Activated naive CD4-positive, alpha-beta T cell treated with anti-CD3 and anti-CD28 coated beads for 36 hours (primary cell): ENCODE data around the gene AP5S1. TPM values are rescaled to one million over a fixed set of nuclear protein-coding genes. Genes with fewer than 3 reads are reported as not detected.
A peak's percentile ranks its signal among the peaks of the same experiment; 100 is the strongest.

ENCODE experiments used
- CTCF ChIA-PET: fragments of 350-600 bp; sonication (Branson Sonifier 250); formaldehyde crosslinking; loops from one replicate; lab custom pipeline; 2021; ENCODE audit warnings: antibody characterized with exemption; lab: Charles Lee
- DNase-seq: peaks from one replicate; pipeline ENCODE4 v3.0.0-alpha.2; 2020
- H3K27ac Mint-ChIP-seq: one replicate; pipeline ENCODE4 v1.8.0; 2021; ENCODE audit warnings: mild to moderate bottlenecking, mixed read lengths
- H3K27me3 Mint-ChIP-seq: one replicate; pipeline ENCODE4 v1.8.0; 2021; ENCODE audit warnings: low read depth, mixed read lengths
- H3K36me3 Mint-ChIP-seq: one replicate; pipeline ENCODE4 v1.8.0; 2021; ENCODE audit warnings: low read depth, mixed read lengths
- H3K4me1 Mint-ChIP-seq: one replicate; pipeline ENCODE4 v1.8.0; 2021; ENCODE audit warnings: low read depth, mixed read lengths
- H3K4me3 Mint-ChIP-seq: one replicate; pipeline ENCODE4 v1.8.0; 2021; ENCODE audit warnings: mild to moderate bottlenecking, moderate library complexity, mixed read lengths
- H3K9me3 Mint-ChIP-seq: one replicate; pipeline ENCODE4 v1.8.0; 2021; ENCODE audit warnings: mixed read lengths
- intact Hi-C: fragments of 100-400 bp; cut with micrococcal nuclease; formaldehyde crosslinking; loops from one replicate; pipeline ENCODE4 v1.15.1; 2023
- total RNA-seq, 2 experiments: library from RNA; stranded (reverse); gene quantifications; one replicate each; pipeline ENCODE4 v1.2.3, GENCODE V29; 2021

AP5S1 gene
- total RNA-seq, 2 experiments from 2014 or later = 8.0 to 8.2 TPM

DNA sequence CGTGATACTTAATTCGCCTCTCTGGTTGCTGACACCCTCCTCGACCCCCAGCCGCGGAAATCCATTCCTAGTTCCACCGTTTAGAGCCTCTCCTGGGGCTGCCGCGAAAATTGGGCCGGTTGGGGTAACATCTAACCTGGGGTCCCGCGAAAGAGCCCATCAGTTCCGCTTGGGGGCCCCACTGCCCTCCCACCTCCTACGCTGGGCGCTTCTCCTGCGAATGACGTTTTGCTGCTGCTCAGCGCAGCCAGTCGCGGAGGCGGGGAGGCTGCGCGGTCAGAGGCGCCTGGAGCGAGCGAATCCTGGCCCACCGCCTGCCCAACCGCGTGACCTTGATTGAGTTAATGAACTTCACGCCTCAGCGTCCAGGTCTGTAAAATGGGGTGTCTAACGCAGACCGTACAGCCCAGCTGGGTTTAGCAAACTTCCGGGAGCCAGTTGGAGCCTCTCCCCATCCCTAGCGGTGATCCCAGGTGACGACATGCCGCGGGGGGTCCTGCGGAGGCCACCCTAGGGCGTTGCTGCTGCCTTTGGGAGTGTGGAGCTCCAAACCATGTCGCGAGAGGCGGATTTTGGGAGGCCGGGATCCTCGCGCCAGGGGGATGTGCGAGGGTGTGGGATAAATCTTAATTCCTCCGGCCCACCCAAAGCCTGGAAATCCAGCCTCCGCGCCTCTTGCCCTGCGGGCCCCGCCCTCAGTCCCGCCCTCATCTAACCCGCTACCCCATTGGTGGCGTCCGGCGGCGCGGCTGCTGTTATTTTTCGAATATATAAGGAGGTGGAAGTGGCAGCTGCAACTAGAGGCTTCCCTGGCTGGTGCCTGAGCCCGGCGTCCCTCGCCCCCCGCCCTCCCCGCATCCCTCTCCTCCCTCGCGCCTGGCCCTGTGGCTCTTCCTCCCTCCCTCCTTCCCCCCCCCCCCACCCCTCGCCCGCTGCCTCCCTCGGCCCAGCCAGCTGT is 24.6 kb upstream of the AP5S1 start, which contains the start of gene CDC25B:
Gene CDC25B, plus strand, starts transcription at position 800 of the 958 bp plus-strand sequence. CDS start 222 bp downstream, outside the sequence.
- Mint-ChIP-seq H3K36me3 (peaks cover 30% of the 10 kb centered on the region), H3K4me3 (peak within 1 kb of the TSS; percentile 94), H3K9me3 (no peaks in the 10 kb centered on the region), H3K27me3 (no peaks in the 10 kb centered on the region), H3K4me1 (peaks cover 49% of the 10 kb centered on the region), H3K27ac (peak within 1 kb of the TSS; percentile 97)
- CTCF ChIA-PET = interaction anchor here (1.3 to 3.2 kb wide), 3 partner anchors 9 to 25 kb away, joined by 4 to 13 read pairs (median 12); partner anchors contain the start of genes AP5S1 and CENPB
- DNase-seq = peak; percentile 95
- intact Hi-C loops = loop anchor here (1.0 to 5.0 kb wide), 6 partner anchors 8 to 112 kb away; partner anchors contain the start of genes ADISSP, AP5S1 and MAVS

GRCh38 chr20:3796477-3797225 is 23.7 kb upstream of the AP5S1 start:
- CTCF ChIA-PET = interaction anchor here (2.1 to 3.2 kb wide), 2 partner anchors 10 to 24 kb away, joined by 12 to 13 read pairs; partner anchors contain the start of genes AP5S1 and CENPB
- no peaks in the 10 kb centered on the region for H3K27me3 Mint-ChIP-seq
- H3K36me3 Mint-ChIP-seq = peaks cover 38% of the 10 kb centered on the region
- peak overlapping the region; percentile 94 for H3K4me3 Mint-ChIP-seq
- peak overlapping the region; percentile 94 for H3K27ac Mint-ChIP-seq
- intact Hi-C loops = loop anchor here (1.0 to 5.0 kb wide), 5 partner anchors 15 to 111 kb away; partner anchors contain the start of genes ADISSP, AP5S1 and MAVS
- H3K4me1 Mint-ChIP-seq = peaks cover 58% of the 10 kb centered on the region
- no peaks in the 10 kb centered on the region for H3K9me3 Mint-ChIP-seq
- no peak for DNase-seq

- CTCF ChIA-PET = interaction anchor here (3.2 kb wide), 1 partner anchor 24 kb away, joined by 12 read pairs; the partner anchor contains the start of gene AP5S1
- intact Hi-C loops = loop anchor here (2.0 to 5.0 kb wide), 2 partner anchors 50 to 110 kb away; partner anchors contain the start of gene MAVS
- Mint-ChIP-seq H3K4me3 (peak overlapping the region; percentile 94), H3K27me3 (no peaks in the 10 kb centered on the region), H3K36me3 (peaks cover 38% of the 10 kb centered on the region), H3K4me1 (peaks cover 58% of the 10 kb centered on the region), H3K27ac (peak overlapping the region; percentile 94), H3K9me3 (no peaks in the 10 kb centered on the region)
- no peak for DNase-seq
Observed at GRCh38 chr20:3797226-3797545, 23.2 kb upstream of the AP5S1 start.

- DNase-seq = peak; percentile 63
- intact Hi-C loops = loop anchor here (2.0 to 5.0 kb wide), 2 partner anchors 49 to 110 kb away; partner anchors contain the start of gene MAVS
- peaks cover 43% of the 10 kb centered on the region for H3K36me3 Mint-ChIP-seq
- peak overlapping the region; percentile 94 for H3K4me3 Mint-ChIP-seq
- no peaks in the 10 kb centered on the region for H3K27me3 Mint-ChIP-seq
- CTCF ChIA-PET = interaction anchor here (3.2 kb wide), 1 partner anchor 23 kb away, joined by 12 read pairs; the partner anchor contains the start of gene AP5S1
- peaks cover 58% of the 10 kb centered on the region for H3K4me1 Mint-ChIP-seq
- peak overlapping the region; percentile 94 for H3K27ac Mint-ChIP-seq
- H3K9me3 Mint-ChIP-seq = no peaks in the 10 kb centered on the region
Observed at GRCh38 chr20:3797592-3798372, 22.6 kb upstream of the AP5S1 start.

DNA sequence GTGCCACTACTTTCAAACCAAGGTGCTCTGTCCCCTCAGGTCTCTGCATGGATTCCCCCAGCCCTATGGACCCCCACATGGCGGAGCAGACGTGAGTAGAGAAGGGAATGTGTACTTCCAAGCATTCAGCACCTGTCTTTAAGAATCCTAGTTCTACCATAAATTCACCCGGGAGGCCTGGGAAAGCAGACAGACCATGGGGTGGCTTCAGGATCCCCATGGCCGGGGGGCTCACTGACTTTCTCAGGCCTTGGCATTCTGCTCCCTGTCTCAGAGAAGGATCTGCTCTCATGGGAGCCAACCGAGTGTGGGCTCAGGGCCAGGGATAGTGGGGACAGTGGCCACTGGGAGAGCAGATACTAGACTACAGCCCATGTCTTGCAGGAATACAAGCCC is 22.0 kb upstream of the AP5S1 start:
- CTCF ChIA-PET = interaction anchor here (1.0 kb wide), 1 partner anchor 22 kb away, joined by 3 read pairs; the partner anchor contains the start of gene AP5S1
- H3K27me3 Mint-ChIP-seq = no peaks in the 10 kb centered on the region
- H3K4me1 Mint-ChIP-seq = peaks cover 58% of the 10 kb centered on the region
- no peaks in the 10 kb centered on the region for H3K9me3 Mint-ChIP-seq
- H3K27ac Mint-ChIP-seq = peak overlapping the region; percentile 94
- DNase-seq = no peak
- peaks cover 49% of the 10 kb centered on the region for H3K36me3 Mint-ChIP-seq
- intact Hi-C loops = loop anchor here (5.0 kb wide), 1 partner anchor 109 kb away; no protein-coding TSS in a partner anchor
- peak overlapping the region; percentile 94 for H3K4me3 Mint-ChIP-seq

DNA sequence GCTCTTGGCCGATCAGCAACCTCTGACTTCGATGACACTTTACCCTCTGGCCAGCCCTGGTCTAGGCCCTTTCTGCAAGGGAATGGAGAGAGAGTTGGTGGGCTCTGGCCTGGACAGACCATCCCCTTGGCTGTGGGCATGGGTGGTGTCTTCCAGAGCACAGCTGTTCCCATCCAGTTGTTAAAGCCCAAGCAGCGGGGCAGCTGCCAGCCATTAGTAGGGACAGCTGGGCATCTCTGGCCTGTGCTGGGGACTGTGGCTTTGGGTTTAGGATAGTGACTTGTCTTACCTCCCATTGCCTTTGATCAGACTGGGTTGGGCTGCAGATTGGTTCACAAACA is 21.5 kb upstream of the AP5S1 start:
- DNase-seq = no peak

DNA sequence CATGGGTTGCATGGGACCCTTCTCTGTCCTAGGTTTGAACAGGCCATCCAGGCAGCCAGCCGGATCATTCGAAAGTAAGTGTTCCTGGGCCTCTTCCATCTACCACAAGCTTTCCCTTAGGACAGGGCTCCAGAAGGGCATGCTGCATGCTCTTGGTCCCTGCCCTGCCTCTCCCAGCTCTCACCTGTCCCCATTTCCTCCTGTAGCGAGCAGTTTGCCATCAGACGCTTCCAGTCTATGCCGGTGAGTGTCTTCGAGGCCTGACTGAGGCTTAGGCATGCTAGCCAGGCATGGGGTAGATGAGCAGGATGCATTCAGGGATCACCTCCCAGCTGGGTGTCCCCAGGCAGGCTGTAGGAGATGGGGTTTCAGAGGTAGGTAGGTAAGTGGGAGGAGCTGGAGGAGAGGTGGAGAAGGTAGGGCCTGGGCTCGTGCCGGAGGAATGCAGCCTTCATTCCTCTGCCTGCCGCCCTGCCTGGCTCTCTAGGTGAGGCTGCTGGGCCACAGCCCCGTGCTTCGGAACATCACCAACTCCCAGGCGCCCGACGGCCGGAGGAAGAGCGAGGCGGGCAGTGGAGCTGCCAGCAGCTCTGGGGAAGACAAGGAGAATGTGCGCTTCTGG is 20.0 kb upstream of the AP5S1 start:
- Mint-ChIP-seq H3K4me3 (no peak overlapping the region), H3K27me3 (no peaks in the 10 kb centered on the region), H3K36me3 (peaks cover 60% of the 10 kb centered on the region), H3K4me1 (peaks cover 54% of the 10 kb centered on the region), H3K9me3 (no peaks in the 10 kb centered on the region), H3K27ac (peak overlapping the region; percentile 69)
- CTCF ChIA-PET = interaction anchor here (0.6 to 1.3 kb wide), 6 partner anchors 8 to 50 kb away, joined by 3 to 5 read pairs (median 3); no protein-coding TSS in a partner anchor
- DNase-seq = no peak
- intact Hi-C loops = no loop called here

More for the DNA sequence above, 21.5 kb upstream of the AP5S1 start:
- peak overlapping the region; percentile 94 for H3K27ac Mint-ChIP-seq
- intact Hi-C loops = loop anchor here (5.0 kb wide), 1 partner anchor 108 kb away; no protein-coding TSS in a partner anchor
- CTCF ChIA-PET = interaction anchor here (1.0 to 1.3 kb wide), 2 partner anchors 12 to 22 kb away, joined by 3 to 5 read pairs; partner anchors contain the start of gene AP5S1
- H3K4me1 Mint-ChIP-seq = peaks cover 58% of the 10 kb centered on the region
- no peaks in the 10 kb centered on the region for H3K27me3 Mint-ChIP-seq
- no peaks in the 10 kb centered on the region for H3K9me3 Mint-ChIP-seq
- H3K36me3 Mint-ChIP-seq = peaks cover 54% of the 10 kb centered on the region
- H3K4me3 Mint-ChIP-seq = peak overlapping the region; percentile 94

GRCh38 chr20:3800878-3801260 is 19.5 kb upstream of the AP5S1 start:
- Mint-ChIP-seq H3K4me1 (peaks cover 54% of the 10 kb centered on the region), H3K36me3 (peaks cover 63% of the 10 kb centered on the region)

GRCh38 chr20:3801299-3801698 is 19.0 kb upstream of the AP5S1 start:
- peak overlapping the region; percentile 37 for H3K27ac Mint-ChIP-seq
- peaks cover 54% of the 10 kb centered on the region for H3K4me1 Mint-ChIP-seq
- CTCF ChIA-PET = interaction anchor here (0.6 to 1.1 kb wide), 4 partner anchors 9 to 51 kb away, joined by 3 to 5 read pairs (median 3); no protein-coding TSS in a partner anchor
- intact Hi-C loops = no loop called here
- H3K9me3 Mint-ChIP-seq = no peaks in the 10 kb centered on the region
- no peaks in the 10 kb centered on the region for H3K27me3 Mint-ChIP-seq
- DNase-seq = no peak
- peaks cover 66% of the 10 kb centered on the region for H3K36me3 Mint-ChIP-seq
- no peak overlapping the region for H3K4me3 Mint-ChIP-seq

More at GRCh38 chr20:3800878-3801260, 19.5 kb upstream of the AP5S1 start:
- DNase-seq = no peak
- CTCF ChIA-PET = interaction anchor here (0.6 to 1.1 kb wide), 4 partner anchors 10 to 50 kb away, joined by 3 to 5 read pairs (median 3); no protein-coding TSS in a partner anchor
- Mint-ChIP-seq H3K27me3 (no peaks in the 10 kb centered on the region), H3K27ac (peak overlapping the region; percentile 37), H3K4me3 (no peak overlapping the region), H3K9me3 (no peaks in the 10 kb centered on the region)
- intact Hi-C loops = no loop called here

- intact Hi-C loops = no loop called here
- H3K4me1 Mint-ChIP-seq = peaks cover 56% of the 10 kb centered on the region
- no peaks in the 10 kb centered on the region for H3K9me3 Mint-ChIP-seq
- no peak overlapping the region for H3K27ac Mint-ChIP-seq
- DNase-seq = no peak
- no peak overlapping the region for H3K4me3 Mint-ChIP-seq
- H3K36me3 Mint-ChIP-seq = peaks cover 68% of the 10 kb centered on the region
- no peaks in the 10 kb centered on the region for H3K27me3 Mint-ChIP-seq
- CTCF ChIA-PET = no interaction called here
Observed at GRCh38 chr20:3801846-3802245, 18.5 kb upstream of the AP5S1 start.
